Occipital lobe (tissue), 2 donors: ENCODE results near the gene RRP7A. TPM values are rescaled to one million over a fixed set of nuclear protein-coding genes. Genes with fewer than 3 reads are reported as not detected.
A peak's percentile ranks its signal among the peaks of the same experiment; 100 is the strongest.

Experiments used
- small RNA-seq: library from RNA; depleted of rRNA; stranded (forward); fragments of <200 nt; gene quantifications from one replicate; pipeline ENCODE3, GENCODE V24; 2014
- total RNA-seq: library from RNA; depleted of rRNA; stranded (reverse); fragments of >200 nt; gene quantifications from one replicate; pipeline ENCODE4 v1.2.3, GENCODE V29; 2014

The RRP7A gene
- total RNA-seq, 1 donor from 2014 or later = 21.5 TPM

Small RNA genes lying within 50 kb of the gene (small RNA-seq; reads per million reads assigned to genes)
- gene RN7SKP80 (0.46 reads per million, percentile 45 among the genes with 10 or more reads in this experiment), gene RNU6-513P (not detected)

Other genes starting within 250 kb of the RRP7A start
- 60.7 TPM for gene TCF20, start 249.1 kb downstream of the RRP7A start, total RNA-seq
- gene NFAM1, start 87.4 kb downstream of the RRP7A start, total RNA-seq = 0.62 TPM
- 5.6 TPM for gene SERHL2, start 34.2 kb upstream of the RRP7A start, total RNA-seq
- gene POLDIP3, start 95.1 kb upstream of the RRP7A start, total RNA-seq = 27.1 TPM
- 0.31 TPM for gene ATP5MGL, start 120.8 kb upstream of the RRP7A start, total RNA-seq
- 14.0 TPM for gene CYB5R3, start 129.6 kb upstream of the RRP7A start, total RNA-seq
- gene A4GALT, start 201.1 kb upstream of the RRP7A start, total RNA-seq = 0.31 TPM